Sigmoid colon (tissue), 4 donors: Measurements from ENCODE around the gene NOP56.

Source experiments
- EP300 ChIP-seq, 4 donors: sonication (generic); formaldehyde crosslinking; IDR thresholded peaks; one replicate each; pipeline ENCODE4 v1.6.1; 2017; ENCODE audit warnings: antibody characterized with exemption in 4 of 4
- POLR2A ChIP-seq, 2 donors: fragments of 450-650 bp; IDR thresholded peaks; one replicate each; pipeline ENCODE4 v1.6.1; 2016; ENCODE audit warnings: antibody characterized with exemption in 2 of 2, mild to moderate bottlenecking in 2 of 2, moderate library complexity in 2 of 2
- POLR2AphosphoS5 ChIP-seq, 4 donors: sonication (generic); formaldehyde crosslinking; IDR thresholded peaks; one replicate each; pipeline ENCODE4 v1.6.1; 2017; ENCODE audit warnings: antibody characterized with exemption in 4 of 4
- TF ChIP-seq, protein P1 (sequence below), 4 experiments: fragments of 450-650 bp in 3 of 4; fragments of 200-600 bp in 1 of 4; IDR thresholded peaks; one replicate each; pipeline ENCODE4 v1.5.1; 2016 to 2019; ENCODE audit warnings: antibody characterized with exemption in 4 of 4, mild to moderate bottlenecking in 3 of 4, moderate library complexity in 2 of 4

DNA sequence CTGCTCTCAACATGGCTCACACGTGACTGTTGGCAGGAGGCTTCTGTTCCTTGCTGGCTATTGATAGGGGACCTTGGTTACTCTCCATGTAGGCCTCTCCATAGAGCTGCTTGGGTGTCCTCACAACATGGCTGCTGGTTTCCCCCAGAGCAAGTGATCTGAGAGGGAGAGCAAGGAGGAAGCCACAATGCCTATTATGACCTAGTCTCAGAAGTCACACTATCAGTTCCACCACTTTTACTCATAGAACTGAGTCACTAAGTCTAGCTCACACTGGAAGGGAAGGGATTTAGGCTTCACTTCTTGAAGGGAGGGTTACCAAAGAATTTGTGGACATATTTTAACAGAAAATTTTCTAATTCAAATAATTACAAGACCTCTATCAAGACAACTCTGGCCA lies 8.7 kb upstream of the NOP56 start:
- TF ChIP-seq, protein P1, sequence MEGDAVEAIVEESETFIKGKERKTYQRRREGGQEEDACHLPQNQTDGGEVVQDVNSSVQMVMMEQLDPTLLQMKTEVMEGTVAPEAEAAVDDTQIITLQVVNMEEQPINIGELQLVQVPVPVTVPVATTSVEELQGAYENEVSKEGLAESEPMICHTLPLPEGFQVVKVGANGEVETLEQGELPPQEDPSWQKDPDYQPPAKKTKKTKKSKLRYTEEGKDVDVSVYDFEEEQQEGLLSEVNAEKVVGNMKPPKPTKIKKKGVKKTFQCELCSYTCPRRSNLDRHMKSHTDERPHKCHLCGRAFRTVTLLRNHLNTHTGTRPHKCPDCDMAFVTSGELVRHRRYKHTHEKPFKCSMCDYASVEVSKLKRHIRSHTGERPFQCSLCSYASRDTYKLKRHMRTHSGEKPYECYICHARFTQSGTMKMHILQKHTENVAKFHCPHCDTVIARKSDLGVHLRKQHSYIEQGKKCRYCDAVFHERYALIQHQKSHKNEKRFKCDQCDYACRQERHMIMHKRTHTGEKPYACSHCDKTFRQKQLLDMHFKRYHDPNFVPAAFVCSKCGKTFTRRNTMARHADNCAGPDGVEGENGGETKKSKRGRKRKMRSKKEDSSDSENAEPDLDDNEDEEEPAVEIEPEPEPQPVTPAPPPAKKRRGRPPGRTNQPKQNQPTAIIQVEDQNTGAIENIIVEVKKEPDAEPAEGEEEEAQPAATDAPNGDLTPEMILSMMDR (IDR thresholded peaks at IDR 0.05), result no peak
- TF ChIP-seq POLR2AphosphoS5 (IDR thresholded peaks at IDR 0.05) (no peak), POLR2A (IDR thresholded peaks at IDR 0.05) (no peak), EP300 (IDR thresholded peaks at IDR 0.05) (no peak)
